NCI-H345 treated with DMSO at 0.1 percent for 48 hours (cell line): Measurements from ENCODE around the gene SCAF1.

ENCODE experiments used
- DNase-seq: peaks from one replicate; lab custom pipeline; 2025; ENCODE audit not compliant: unreplicated experiment; lab: John Stamatoyannopoulos, UW

The SCAF1 gene

GRCh38 chr19:49645592-49645991 is 3.6 kb downstream of the SCAF1 start:
- no peak for DNase-seq

- DNase-seq, result no peak
These were observed 4.0 kb downstream of the SCAF1 start for GRCh38 chr19:49645995-49646394.

GRCh38 chr19:49646586-49646985 is 4.6 kb downstream of the SCAF1 start:
- no peak for DNase-seq

GRCh38 chr19:49651029-49651819 is 9.2 kb downstream of the SCAF1 start:
- DNase-seq, result no peak

GRCh38 chr19:49651820-49652550 is 10.0 kb downstream of the SCAF1 start:
- no peak for DNase-seq

GRCh38 chr19:49652551-49653465 is 10.8 kb downstream of the SCAF1 start:
- no peak for DNase-seq

GRCh38 chr19:49653466-49653806 is 11.4 kb downstream of the SCAF1 start:
- DNase-seq, result no peak

- no peak for DNase-seq
These were observed 12.6 kb downstream of the SCAF1 start for GRCh38 chr19:49654581-49654980.

- no peak for DNase-seq
These were observed 13.8 kb downstream of the SCAF1 start for GRCh38 chr19:49655570-49656455.

- DNase-seq, result no peak
These were observed 14.6 kb downstream of the SCAF1 start for GRCh38 chr19:49656456-49657109.

- DNase-seq, result no peak
These were observed 15.6 kb downstream of the SCAF1 start for GRCh38 chr19:49657493-49658138.

GRCh38 chr19:49658139-49658517 is 16.1 kb downstream of the SCAF1 start:
- no peak for DNase-seq

GRCh38 chr19:49658566-49659442 is 16.8 kb downstream of the SCAF1 start:
- DNase-seq, result no peak

- DNase-seq, result no peak
These were observed 18.4 kb downstream of the SCAF1 start for GRCh38 chr19:49660338-49660961.

- DNase-seq, result no peak
These were observed 20.0 kb downstream of the SCAF1 start for GRCh38 chr19:49662011-49662410.

- DNase-seq, result no peak
These were observed 21.2 kb downstream of the SCAF1 start for GRCh38 chr19:49663224-49663623.

- DNase-seq, result peak; percentile 56
These were observed 22.4 kb downstream of the SCAF1 start for GRCh38 chr19:49664171-49665035.
